Thyroid gland (tissue), 4 donors: Measurements from ENCODE around the gene ACSL3. TPM values are rescaled to one million over a fixed set of nuclear protein-coding genes. Genes with fewer than 3 reads are reported as not detected.

Experiments used
- DNase-seq, 2 donors: peaks; one replicate each; pipeline ENCODE4 v3.0.0-alpha.2; 2019
- H3K27ac ChIP-seq, 3 donors: fragments of 200-600 bp; sonication (generic); 1 replicate in 2 of 3; 2 replicates in 1 of 3; pipeline ENCODE4 v1.5.1; 2016 to 2019; ENCODE audit warnings: mild to moderate bottlenecking in 1 of 3, moderate library complexity in 1 of 3
- H3K27me3 ChIP-seq: fragments of 200-600 bp; sonication (generic); one replicate; pipeline ENCODE4 v1.5.1; 2019
- H3K36me3 ChIP-seq, 2 donors: fragments of 200-600 bp; sonication (generic); one replicate each; pipeline ENCODE4 v1.5.1; 2016 to 2019
- H3K4me1 ChIP-seq, 2 donors: fragments of 200-600 bp; sonication (generic); one replicate each; pipeline ENCODE4 v1.5.1; 2017 to 2019
- H3K4me3 ChIP-seq, 3 donors: fragments of 200-600 bp; sonication (generic); replicated peaks in 1 of 3; 1 replicate in 2 of 3; 2 replicates in 1 of 3; pipeline ENCODE4 v1.5.1; 2016; ENCODE audit warnings: mild to moderate bottlenecking in 1 of 3
- H3K9me3 ChIP-seq: fragments of 200-600 bp; sonication (generic); one replicate; pipeline ENCODE4 v1.5.1; 2017
- POLR2A ChIP-seq, 2 donors: fragments of 450-650 bp; IDR thresholded peaks; one replicate each; pipeline ENCODE4 v1.6.1; 2017; ENCODE audit warnings: antibody characterized with exemption in 2 of 2, mild to moderate bottlenecking in 2 of 2, moderate library complexity in 1 of 2
- WGBS, 2 donors: methylation state at CpG; one replicate each; pipeline ENCODE4 v1.1.5; 2017; 5-methylcytosine and 5-hydroxymethylcytosine counted together
- intact Hi-C: fragments of 100-400 bp; cut with DNase I; formaldehyde crosslinking; loops from one replicate; pipeline ENCODE4 v1.15.1; 2023
- total RNA-seq, 4 donors: library from RNA; depleted of rRNA; stranded (reverse); fragments of >200 nt; gene quantifications; one replicate each; pipeline ENCODE4 v1.2.3, GENCODE V29; 2016
- TF ChIP-seq, protein P1 (sequence below), 6 experiments: fragments of 200-600 bp in 3 of 6; fragments of 450-650 bp in 3 of 6; sonication (generic) in 3 of 6; IDR thresholded peaks; one replicate each; pipeline ENCODE4 v1.5.1; 2016 to 2019; ENCODE audit warnings: antibody characterized with exemption in 6 of 6, mild to moderate bottlenecking in 2 of 6, inconsistent platforms in 1 of 6, moderate library complexity in 1 of 6

Gene ACSL3
- total RNA-seq, 4 donors from 2014 or later: 62.0 to 85.8 (median 76.6) TPM

DNA sequence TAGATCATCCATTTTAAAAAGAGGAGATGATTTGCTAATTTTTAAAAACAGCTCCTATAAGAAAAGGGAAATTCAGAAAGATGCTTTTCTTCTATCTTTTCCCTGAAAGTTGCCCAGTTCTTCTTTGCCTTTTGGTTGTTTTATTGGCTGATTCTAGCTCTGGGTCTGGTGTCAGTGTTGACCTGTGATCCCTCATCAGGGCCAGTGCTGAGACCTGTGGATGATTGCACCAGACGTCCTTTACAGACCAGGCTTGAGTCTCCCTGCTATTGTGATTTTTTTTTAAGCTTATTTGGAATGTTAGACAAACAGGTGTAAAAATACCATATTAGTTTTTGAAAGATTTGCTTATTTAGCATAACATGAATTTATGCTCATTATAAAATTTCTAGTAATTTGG, 88.2 kb downstream of the ACSL3 start:
- DNase-seq: no peak
- Histone ChIP-seq H3K27me3 (no peaks in the 10 kb centered on the region), H3K4me1 (no peaks in the 10 kb centered on the region), H3K4me3 (no peak overlapping the region), H3K27ac (no peak overlapping the region), H3K9me3 (no peaks in the 10 kb centered on the region), H3K36me3 (no peaks in the 10 kb centered on the region)
- TF ChIP-seq POLR2A (IDR thresholded peaks at IDR 0.05): no peak
- TF ChIP-seq, protein P1, sequence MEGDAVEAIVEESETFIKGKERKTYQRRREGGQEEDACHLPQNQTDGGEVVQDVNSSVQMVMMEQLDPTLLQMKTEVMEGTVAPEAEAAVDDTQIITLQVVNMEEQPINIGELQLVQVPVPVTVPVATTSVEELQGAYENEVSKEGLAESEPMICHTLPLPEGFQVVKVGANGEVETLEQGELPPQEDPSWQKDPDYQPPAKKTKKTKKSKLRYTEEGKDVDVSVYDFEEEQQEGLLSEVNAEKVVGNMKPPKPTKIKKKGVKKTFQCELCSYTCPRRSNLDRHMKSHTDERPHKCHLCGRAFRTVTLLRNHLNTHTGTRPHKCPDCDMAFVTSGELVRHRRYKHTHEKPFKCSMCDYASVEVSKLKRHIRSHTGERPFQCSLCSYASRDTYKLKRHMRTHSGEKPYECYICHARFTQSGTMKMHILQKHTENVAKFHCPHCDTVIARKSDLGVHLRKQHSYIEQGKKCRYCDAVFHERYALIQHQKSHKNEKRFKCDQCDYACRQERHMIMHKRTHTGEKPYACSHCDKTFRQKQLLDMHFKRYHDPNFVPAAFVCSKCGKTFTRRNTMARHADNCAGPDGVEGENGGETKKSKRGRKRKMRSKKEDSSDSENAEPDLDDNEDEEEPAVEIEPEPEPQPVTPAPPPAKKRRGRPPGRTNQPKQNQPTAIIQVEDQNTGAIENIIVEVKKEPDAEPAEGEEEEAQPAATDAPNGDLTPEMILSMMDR (IDR thresholded peaks at IDR 0.05): no peak
- 83 to 89% methylated on average over 1 of the region's 1 CpG for WGBS, 2 donors
- intact Hi-C loops: no loop called here

DNA sequence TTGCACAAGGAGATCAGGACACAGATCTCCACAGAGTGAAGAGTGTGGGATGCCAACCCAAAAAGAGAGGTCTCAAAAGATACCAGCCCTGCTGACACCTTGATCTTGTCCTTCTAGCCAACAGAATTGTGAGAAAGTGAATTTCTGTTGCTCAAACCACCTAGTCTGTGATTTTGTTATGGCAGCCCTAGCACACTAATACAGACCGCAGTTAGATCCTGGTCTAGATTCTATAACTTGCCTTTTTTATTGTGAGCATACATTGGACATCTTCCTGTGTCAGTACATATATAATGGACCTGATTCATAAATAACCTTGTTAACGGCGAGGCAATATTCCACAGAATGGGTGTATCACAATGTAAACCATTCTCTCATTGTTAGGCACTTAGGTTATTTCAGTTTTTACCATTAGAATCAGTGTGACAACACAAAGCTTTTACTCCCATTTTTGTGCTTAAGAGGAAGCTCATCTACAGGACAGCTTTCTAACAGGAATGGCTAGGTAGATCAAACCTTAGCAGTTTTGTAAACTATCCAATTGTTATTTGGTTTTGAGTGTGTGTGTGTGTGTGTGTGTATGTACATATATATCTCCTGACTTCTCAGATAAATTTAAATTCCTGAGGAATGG, 89.0 kb downstream of the ACSL3 start:
- intact Hi-C loops: no loop called here
- DNase-seq: no peak
- Histone ChIP-seq H3K27ac (no peak overlapping the region), H3K9me3 (no peaks in the 10 kb centered on the region), H3K4me3 (no peak overlapping the region), H3K36me3 (no peaks in the 10 kb centered on the region), H3K27me3 (no peaks in the 10 kb centered on the region), H3K4me1 (no peaks in the 10 kb centered on the region)
- 96 to 97% methylated on average over 3 of the region's 3 CpGs for WGBS, 2 donors
- TF ChIP-seq, protein P1 (IDR thresholded peaks at IDR 0.05): no peak

DNA sequence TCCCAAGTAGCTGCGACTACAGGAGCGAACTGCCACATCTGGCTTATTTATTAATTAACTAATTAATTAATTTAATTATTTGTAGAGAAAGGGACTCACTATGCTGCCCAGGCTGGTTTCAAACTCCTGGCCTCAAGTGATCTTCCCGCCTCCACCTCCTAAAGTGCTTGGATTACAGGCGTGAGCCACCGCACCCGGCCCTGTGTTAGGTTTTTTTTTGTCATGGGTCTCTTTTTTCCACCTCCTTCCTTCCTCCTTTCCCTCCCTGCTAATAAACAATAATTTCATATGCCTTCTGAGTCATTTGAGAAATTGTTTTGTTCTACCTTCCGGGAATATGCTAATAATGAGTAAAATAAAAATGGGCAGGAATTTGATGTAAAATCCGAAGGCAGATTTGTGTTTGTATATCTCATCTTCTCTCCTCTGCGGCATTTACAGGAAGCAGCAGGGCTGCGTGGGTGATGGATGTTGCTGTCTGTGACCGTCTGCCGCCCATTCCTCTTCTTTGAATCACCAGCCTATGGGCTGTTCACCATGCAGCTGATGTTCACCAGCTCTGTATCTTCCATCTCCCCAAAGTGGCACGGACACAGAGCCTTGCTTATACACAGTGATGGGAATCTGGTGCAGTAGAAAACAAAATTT, 89.9 kb downstream of the ACSL3 start:
- no peak for DNase-seq
- Histone ChIP-seq H3K27ac (no peak overlapping the region), H3K27me3 (no peaks in the 10 kb centered on the region), H3K36me3 (no peaks in the 10 kb centered on the region), H3K9me3 (no peaks in the 10 kb centered on the region), H3K4me3 (no peak overlapping the region), H3K4me1 (no peaks in the 10 kb centered on the region)
- WGBS, 2 donors: 74 to 79% methylated on average over 13 of the region's 13 CpGs
- intact Hi-C loops: no loop called here
- no peak for TF ChIP-seq POLR2A (IDR thresholded peaks at IDR 0.05)
- TF ChIP-seq, protein P1 (IDR thresholded peaks at IDR 0.05): no peak

DNA sequence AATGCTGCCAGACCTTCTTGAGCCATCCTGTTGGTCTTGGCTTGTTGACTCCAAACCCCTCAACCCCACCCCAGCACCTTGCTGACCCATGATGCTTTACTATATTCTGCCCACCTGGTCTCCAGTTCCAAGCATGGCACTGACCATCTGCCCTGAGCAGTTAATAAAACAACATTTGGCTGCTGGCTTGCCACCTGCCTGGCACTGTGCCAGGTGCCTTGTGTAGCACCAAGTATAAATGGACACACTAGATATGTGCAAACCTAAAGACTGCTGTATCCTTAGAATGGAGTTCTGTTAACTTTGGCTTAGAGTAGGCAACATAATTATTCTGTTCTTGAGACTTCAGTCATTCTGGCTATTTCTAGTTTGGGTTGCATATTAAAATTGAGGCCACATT, 91.4 kb downstream of the ACSL3 start:
- H3K4me1 ChIP-seq: no peaks in the 10 kb centered on the region
- no peak overlapping the region for H3K4me3 ChIP-seq
- TF ChIP-seq, protein P1 (IDR thresholded peaks at IDR 0.05): no peak
- no peak for TF ChIP-seq POLR2A (IDR thresholded peaks at IDR 0.05)
- no peak overlapping the region for H3K27ac ChIP-seq
- no peaks in the 10 kb centered on the region for H3K27me3 ChIP-seq
- no peaks in the 10 kb centered on the region for H3K36me3 ChIP-seq
- no peaks in the 10 kb centered on the region for H3K9me3 ChIP-seq
- intact Hi-C loops: no loop called here
- DNase-seq: peak; percentile 61 to 69

DNA sequence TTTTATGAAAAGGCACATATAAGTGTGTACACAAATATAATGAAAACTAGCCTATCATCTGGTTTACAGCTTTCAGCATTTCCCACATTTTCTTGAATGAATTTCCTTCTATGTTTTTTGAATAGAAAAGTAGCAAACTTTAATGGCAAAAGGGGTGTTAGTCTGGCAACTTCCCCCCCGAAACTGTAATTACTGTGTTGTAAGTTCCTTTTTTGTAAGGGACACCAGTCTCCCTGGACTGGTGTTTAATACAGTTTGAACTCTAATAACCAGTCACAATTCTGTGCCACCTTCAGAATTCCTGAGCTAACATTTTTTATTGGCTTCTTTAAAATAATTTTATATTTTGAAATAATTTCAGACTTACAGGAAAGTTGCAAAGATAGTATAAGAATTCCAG, 94.2 kb downstream of the ACSL3 start:
- TF ChIP-seq, protein P1 (IDR thresholded peaks at IDR 0.05): no peak
- TF ChIP-seq POLR2A (IDR thresholded peaks at IDR 0.05): no peak
- H3K4me3 ChIP-seq: no peak overlapping the region
- H3K9me3 ChIP-seq: no peaks in the 10 kb centered on the region
- H3K4me1 ChIP-seq: no peaks in the 10 kb centered on the region
- no peaks in the 10 kb centered on the region for H3K36me3 ChIP-seq
- 75 to 88% methylated on average over 1 of the region's 1 CpG for WGBS, 2 donors
- DNase-seq: no peak
- H3K27ac ChIP-seq: no peak overlapping the region
- no peaks in the 10 kb centered on the region for H3K27me3 ChIP-seq
- intact Hi-C loops: no loop called here
